GM19372 (cell line): ENCODE data around the gene SHISA8.

ENCODE experiments used
- ATAC-seq: cut with Tn5 transposase; IDR thresholded peaks from one replicate; pipeline ENCODE4 v1.9.1; 2021; ENCODE audit warnings: mild to moderate bottlenecking, low read depth, moderate library complexity; ENCODE audit not compliant: unreplicated experiment

SHISA8 gene

DNA sequence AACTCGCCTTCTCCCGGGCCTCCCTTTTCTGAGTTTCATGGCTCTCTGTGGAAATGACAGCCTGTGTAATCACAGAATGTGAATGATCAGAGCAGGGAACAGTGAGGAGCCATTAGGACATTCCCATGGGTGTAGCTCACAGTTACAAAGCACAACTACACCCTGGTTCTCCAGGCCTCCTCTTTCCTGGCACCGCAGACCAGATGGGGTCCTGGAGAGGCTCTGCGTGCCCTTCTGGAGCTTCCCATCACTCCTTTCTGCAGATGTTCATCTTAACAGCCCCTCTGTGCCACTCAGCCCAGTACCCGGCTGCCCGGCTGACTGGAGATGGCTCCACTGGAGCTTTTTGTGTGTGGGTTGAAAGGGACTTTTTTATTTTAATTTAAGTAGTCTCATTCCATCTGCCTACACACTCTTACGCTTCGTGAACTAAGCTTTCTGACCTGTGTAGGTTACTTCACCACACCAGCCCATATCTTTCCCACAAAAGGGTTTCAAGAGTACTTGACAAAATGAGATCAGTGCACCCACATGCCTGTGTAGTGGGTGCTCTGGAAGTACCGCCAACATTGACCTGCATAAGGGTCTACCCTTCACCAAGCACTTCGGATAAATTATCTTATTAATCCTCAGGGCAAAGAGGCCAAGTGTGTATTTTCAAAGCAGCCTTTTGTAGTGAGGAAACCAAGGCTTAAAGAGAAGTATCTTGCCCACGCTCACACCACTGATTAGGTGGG lies 52.2 kb downstream of the SHISA8 start:
- peak; percentile 72 for ATAC-seq

DNA sequence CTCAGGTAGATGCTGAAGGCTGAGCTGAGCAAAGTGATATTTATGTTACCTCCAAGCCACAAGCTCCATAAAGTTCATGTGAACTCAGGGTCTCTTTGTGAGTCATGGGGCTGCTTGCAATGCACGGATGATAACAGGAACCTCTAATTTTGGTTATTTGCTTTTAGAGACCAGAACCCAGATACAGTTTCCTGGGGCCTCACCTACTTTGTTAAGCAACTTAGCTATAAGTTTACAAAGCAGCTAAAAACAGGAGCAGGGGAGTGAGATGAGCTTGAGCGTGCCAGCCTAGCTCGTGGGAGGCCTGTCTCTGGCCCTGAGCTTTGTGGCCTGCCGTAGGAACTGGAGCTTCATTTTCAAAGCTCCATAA lies 52.7 kb downstream of the SHISA8 start:
- no peak for ATAC-seq
